H1 (cell line): ENCODE results near the gene LCNL1.

Experiments
- BRCA1 ChIP-seq: IDR thresholded peaks from 2 replicates; pipeline ENCODE4 v1.6.1; 2012; ENCODE audit warnings: low read depth, low read length, improper control_type of control experiment
- CBX8 ChIP-seq: fragments of 300-800, 300-1000 bp; sonication (generic); IDR thresholded peaks from 2 replicates; pipeline ENCODE4 v1.7.1; 2016; ENCODE audit warnings: low read depth, low read length, borderline replicate concordance
- GABPA ChIP-seq: IDR thresholded peaks from 2 replicates; pipeline ENCODE4 v1.6.1; 2011; ENCODE audit warnings: mild to moderate bottlenecking, low read length, moderate library complexity, borderline replicate concordance; ENCODE audit not compliant: insufficient read depth
- HDAC2 ChIP-seq, 2 experiments: fragments of 300-600 bp in 1 of 2; sonication (generic) in 1 of 2; IDR thresholded peaks; 2 replicates each; pipeline ENCODE4 v1.6.1; 2011 to 2012; ENCODE audit warnings: low read depth in 2 of 2, low read length in 2 of 2, mild to moderate bottlenecking in 2 of 2, moderate library complexity in 2 of 2, borderline replicate concordance in 1 of 2, inconsistent platforms in 1 of 2
- MAFK ChIP-seq: IDR thresholded peaks from 2 replicates; pipeline ENCODE4 v1.6.1; 2012; ENCODE audit warnings: low read depth, mild to moderate bottlenecking, improper control_type of control experiment, low read length
- NRF1 ChIP-seq: IDR thresholded peaks from 2 replicates; pipeline ENCODE4 v1.6.1; 2011; ENCODE audit warnings: mild to moderate bottlenecking, low read depth, low read length, improper control_type of control experiment
- RAD21 ChIP-seq, 2 experiments: IDR thresholded peaks in 1 of 2; conservative IDR thresholded peaks in 1 of 2; 2 replicates each; pipeline ENCODE4 v1.6.1; 2011; ENCODE audit warnings: low read depth in 2 of 2, low read length in 2 of 2, improper control_type of control experiment in 1 of 2, inconsistent platforms in 1 of 2, mild to moderate bottlenecking in 1 of 2, moderate library complexity in 1 of 2
- RFX5 ChIP-seq: IDR thresholded peaks from 2 replicates; pipeline ENCODE4 v1.6.1; 2011; ENCODE audit warnings: low read depth, low read length, improper control_type of control experiment, borderline replicate concordance
- SP4 ChIP-seq: IDR thresholded peaks from 2 replicates; pipeline ENCODE4 v1.6.1; 2012; ENCODE audit warnings: low read length, inconsistent platforms
- TF ChIP-seq, protein P1 (sequence below), 3 experiments: IDR thresholded peaks; 1 replicate in 2 of 3; 2 replicates in 1 of 3; pipeline versions ENCODE4 v1.5.1 to v1.6.1; 2011; ENCODE audit warnings: low read length in 3 of 3, mild to moderate bottlenecking in 3 of 3, inconsistent platforms in 2 of 3, low read depth in 1 of 3, moderate library complexity in 1 of 3; ENCODE audit not compliant: insufficient read depth in 1 of 3; ENCODE audit errors: control extremely low read depth in 1 of 3

GRCh38 chr9:136977649-136978072, 5.1 kb upstream of the LCNL1 start:
- no peak for TF ChIP-seq GABPA
- no peak for TF ChIP-seq RAD21 (IDR thresholded peaks at IDR 0.05 in 1 of 2, conservative IDR thresholded peaks at IDR 0.05 in 1 of 2; ENCODE audit: low read depth in 2 of 2, low read length in 2 of 2)
- no peak for TF ChIP-seq BRCA1
- TF ChIP-seq RFX5 = no peak
- TF ChIP-seq, protein P1, sequence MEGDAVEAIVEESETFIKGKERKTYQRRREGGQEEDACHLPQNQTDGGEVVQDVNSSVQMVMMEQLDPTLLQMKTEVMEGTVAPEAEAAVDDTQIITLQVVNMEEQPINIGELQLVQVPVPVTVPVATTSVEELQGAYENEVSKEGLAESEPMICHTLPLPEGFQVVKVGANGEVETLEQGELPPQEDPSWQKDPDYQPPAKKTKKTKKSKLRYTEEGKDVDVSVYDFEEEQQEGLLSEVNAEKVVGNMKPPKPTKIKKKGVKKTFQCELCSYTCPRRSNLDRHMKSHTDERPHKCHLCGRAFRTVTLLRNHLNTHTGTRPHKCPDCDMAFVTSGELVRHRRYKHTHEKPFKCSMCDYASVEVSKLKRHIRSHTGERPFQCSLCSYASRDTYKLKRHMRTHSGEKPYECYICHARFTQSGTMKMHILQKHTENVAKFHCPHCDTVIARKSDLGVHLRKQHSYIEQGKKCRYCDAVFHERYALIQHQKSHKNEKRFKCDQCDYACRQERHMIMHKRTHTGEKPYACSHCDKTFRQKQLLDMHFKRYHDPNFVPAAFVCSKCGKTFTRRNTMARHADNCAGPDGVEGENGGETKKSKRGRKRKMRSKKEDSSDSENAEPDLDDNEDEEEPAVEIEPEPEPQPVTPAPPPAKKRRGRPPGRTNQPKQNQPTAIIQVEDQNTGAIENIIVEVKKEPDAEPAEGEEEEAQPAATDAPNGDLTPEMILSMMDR (IDR thresholded peaks at IDR 0.05; ENCODE audit: control extremely low read depth in 1 of 3, insufficient read depth in 1 of 3, low read depth in 1 of 3, low read length in 3 of 3) = no peak
- no peak for TF ChIP-seq HDAC2 (IDR thresholded peaks at IDR 0.05; ENCODE audit: borderline replicate concordance in 1 of 2, low read depth in 2 of 2, low read length in 2 of 2)
- no peak for TF ChIP-seq MAFK
- no peak for TF ChIP-seq NRF1
- no peak for TF ChIP-seq SP4
- no peak for TF ChIP-seq CBX8
